ENCODE data around the gene ZNF462.

ZNF462 gene

DNA sequence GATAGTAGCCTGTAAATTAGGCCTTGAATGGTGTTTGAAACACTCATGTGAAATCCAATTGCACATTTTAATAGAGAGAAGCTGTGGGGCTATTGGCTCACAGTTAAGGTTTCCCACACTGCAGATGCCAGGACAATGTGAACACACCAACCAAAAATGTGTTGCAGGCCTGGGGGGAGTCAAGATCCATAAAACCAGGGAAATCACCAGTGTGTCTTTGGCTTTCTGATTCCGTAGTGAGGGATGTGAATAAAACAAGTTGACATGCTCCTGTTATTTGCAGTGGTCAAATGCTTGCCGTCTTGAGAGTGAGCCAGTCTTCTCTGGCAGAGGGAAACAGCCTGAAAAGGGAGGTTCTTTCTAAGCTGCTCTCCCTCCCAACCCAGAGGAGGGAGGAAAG is 79.0 kb downstream of the ZNF462 start:
- H3K27me3 ChIP-seq (ENCODE audit: low read depth, low read length), result no peaks in the 10 kb centered on the region
- H3K36me3 ChIP-seq (replicated peaks; ENCODE audit: low read depth, low read length), result no peaks in the 10 kb centered on the region
- no peaks in the 10 kb centered on the region for H3K9me3 ChIP-seq (ENCODE audit: insufficient read depth, low read length)

DNA sequence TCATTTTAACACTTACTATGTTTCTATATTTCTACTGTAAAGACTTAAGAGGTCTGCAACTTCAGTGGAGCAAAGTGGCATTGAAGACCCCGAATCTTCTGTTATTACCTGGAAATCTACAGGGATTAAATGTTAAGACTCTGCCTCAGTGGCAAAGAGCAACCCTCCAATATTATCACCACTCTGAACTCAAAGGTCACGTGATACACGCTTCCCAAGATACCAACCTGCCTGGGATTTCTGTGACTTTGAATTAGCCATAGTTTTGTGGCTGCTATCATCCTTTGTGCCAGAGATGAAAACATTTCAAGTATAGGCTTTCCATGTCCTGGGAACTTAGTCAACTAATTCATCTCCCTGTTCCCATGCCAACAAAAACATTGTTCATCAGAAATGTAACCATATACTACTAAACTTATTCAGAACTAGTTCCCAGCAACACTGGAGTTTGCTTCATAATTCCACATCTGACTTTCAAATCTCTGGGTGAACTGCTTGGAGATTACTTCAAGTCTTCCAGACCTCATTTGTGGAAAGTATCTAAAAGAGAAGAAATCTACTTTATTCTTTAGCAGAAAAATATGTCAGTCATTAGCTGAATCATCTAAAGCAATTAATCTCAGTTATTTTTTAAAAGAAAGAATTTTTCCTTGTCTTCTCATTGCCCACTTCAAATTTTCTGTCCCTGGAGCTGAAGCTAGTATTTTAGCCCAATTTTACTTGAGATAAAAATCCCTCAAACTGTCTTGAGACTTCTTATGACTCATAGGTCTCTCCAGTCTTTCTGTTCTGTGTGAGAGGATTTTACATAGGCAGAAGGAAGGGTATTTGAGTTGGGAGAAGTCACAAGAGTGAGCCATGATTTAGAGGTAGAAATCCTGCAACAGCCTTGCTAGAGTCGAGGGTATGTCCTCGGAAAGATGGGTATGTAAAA is 83.0 kb downstream of the ZNF462 start:
- H3K4me2 ChIP-seq (ENCODE audit: low read length), result no peak overlapping the region

More for the DNA sequence above, 79.0 kb downstream of the ZNF462 start:
- Histone ChIP-seq H3K9ac (ENCODE audit: low read length) (no peak overlapping the region), H3K4me3 (ENCODE audit: low read length) (no peak overlapping the region), H3K79me2 (ENCODE audit: low read length) (no peaks in the 10 kb centered on the region), H3K4me1 (ENCODE audit: low read length) (peaks cover 15% of the 10 kb centered on the region), H4K20me1 (ENCODE audit: insufficient read depth, low read length) (no peaks in the 10 kb centered on the region), H2AFZ (ENCODE audit: low read depth, low read length) (no peak overlapping the region), H3K4me2 (ENCODE audit: low read length) (no peak overlapping the region), H3K27ac (ENCODE audit: low read length) (no peak overlapping the region)
- TF ChIP-seq EZH2phosphoT487 (IDR thresholded peaks at IDR 0.05; ENCODE audit: low read depth), result no peak
- TF ChIP-seq, protein P1, sequence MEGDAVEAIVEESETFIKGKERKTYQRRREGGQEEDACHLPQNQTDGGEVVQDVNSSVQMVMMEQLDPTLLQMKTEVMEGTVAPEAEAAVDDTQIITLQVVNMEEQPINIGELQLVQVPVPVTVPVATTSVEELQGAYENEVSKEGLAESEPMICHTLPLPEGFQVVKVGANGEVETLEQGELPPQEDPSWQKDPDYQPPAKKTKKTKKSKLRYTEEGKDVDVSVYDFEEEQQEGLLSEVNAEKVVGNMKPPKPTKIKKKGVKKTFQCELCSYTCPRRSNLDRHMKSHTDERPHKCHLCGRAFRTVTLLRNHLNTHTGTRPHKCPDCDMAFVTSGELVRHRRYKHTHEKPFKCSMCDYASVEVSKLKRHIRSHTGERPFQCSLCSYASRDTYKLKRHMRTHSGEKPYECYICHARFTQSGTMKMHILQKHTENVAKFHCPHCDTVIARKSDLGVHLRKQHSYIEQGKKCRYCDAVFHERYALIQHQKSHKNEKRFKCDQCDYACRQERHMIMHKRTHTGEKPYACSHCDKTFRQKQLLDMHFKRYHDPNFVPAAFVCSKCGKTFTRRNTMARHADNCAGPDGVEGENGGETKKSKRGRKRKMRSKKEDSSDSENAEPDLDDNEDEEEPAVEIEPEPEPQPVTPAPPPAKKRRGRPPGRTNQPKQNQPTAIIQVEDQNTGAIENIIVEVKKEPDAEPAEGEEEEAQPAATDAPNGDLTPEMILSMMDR (IDR thresholded peaks at IDR 0.05; ENCODE audit: low read depth, low read length), result no peak

DNA sequence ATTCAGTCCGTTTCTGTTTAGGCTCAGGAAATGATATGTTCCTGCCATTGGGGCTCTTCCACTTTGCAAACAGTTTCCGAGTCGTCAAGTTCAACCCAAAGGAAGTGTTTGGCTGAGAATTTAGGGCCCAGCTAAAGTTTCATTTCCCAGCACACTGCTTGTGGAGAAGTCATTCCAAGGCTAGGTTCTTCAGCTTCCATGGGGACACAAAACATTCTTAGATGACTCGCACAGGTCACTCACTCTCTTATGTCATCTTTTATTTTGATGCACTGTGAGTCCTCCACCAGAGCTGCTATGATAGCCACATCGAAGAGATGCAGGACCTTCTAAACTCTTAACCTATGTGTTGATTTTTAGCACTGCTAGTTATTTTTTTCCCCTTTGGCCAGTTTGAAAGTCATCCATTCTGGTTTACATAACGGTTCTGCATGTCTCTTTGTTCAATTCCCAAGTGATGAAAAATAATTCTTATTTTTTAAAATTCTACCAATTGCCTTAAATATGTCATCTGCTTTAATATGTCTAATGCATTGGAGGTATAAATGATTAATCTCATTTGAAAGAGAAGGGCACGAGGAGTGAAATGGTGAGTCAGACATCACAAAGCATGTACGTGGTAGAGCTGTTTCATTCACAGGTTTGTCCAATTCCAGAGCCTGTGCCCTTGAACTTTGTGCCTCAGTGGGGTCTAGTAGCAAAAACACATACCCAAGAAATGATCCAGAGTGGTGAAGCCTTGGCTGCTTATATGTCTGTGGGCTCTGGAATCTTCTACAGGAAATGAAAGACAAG is 84.3 kb downstream of the ZNF462 start:
- no peak overlapping the region for H3K4me2 ChIP-seq (ENCODE audit: low read length)
- peaks cover 1% of the 10 kb centered on the region; the same call in 1 of the 2 replicates for H3K27me3 ChIP-seq (ENCODE audit: low read depth, low read length)
- no peak overlapping the region for H3K4me3 ChIP-seq (ENCODE audit: low read length)
- peaks cover 5% of the 10 kb centered on the region; the same call in 1 of the 2 replicates for H3K4me1 ChIP-seq (ENCODE audit: low read length)
- no peaks in the 10 kb centered on the region for H3K9me3 ChIP-seq (ENCODE audit: insufficient read depth, low read length)
- no peak for TF ChIP-seq EZH2phosphoT487 (IDR thresholded peaks at IDR 0.05; ENCODE audit: low read depth)
- TF ChIP-seq, protein P1 (IDR thresholded peaks at IDR 0.05; ENCODE audit: low read depth, low read length), result no peak
- H3K9ac ChIP-seq (ENCODE audit: low read length), result no peak overlapping the region
- H4K20me1 ChIP-seq (ENCODE audit: insufficient read depth, low read length), result no peaks in the 10 kb centered on the region
- H3K79me2 ChIP-seq (ENCODE audit: low read length), result no peaks in the 10 kb centered on the region
- H2AFZ ChIP-seq (ENCODE audit: low read depth, low read length), result no peak overlapping the region
- no peak overlapping the region for H3K27ac ChIP-seq (ENCODE audit: low read length)
- no peaks in the 10 kb centered on the region for H3K36me3 ChIP-seq (replicated peaks; ENCODE audit: low read depth, low read length)

More for the DNA sequence above, 83.0 kb downstream of the ZNF462 start:
- no peaks in the 10 kb centered on the region for H3K27me3 ChIP-seq (ENCODE audit: low read depth, low read length)
- H3K4me1 ChIP-seq (ENCODE audit: low read length), result peaks cover 5% of the 10 kb centered on the region; the same call in 1 of the 2 replicates
- H4K20me1 ChIP-seq (ENCODE audit: insufficient read depth, low read length), result no peaks in the 10 kb centered on the region
- no peak overlapping the region for H3K9ac ChIP-seq (ENCODE audit: low read length)
- TF ChIP-seq EZH2phosphoT487 (IDR thresholded peaks at IDR 0.05; ENCODE audit: low read depth), result no peak
- TF ChIP-seq, protein P1 (IDR thresholded peaks at IDR 0.05; ENCODE audit: low read depth, low read length), result no peak
- no peak overlapping the region for H2AFZ ChIP-seq (ENCODE audit: low read depth, low read length)
- H3K36me3 ChIP-seq (replicated peaks; ENCODE audit: low read depth, low read length), result no peaks in the 10 kb centered on the region
- H3K4me3 ChIP-seq (ENCODE audit: low read length), result no peak overlapping the region
- no peaks in the 10 kb centered on the region for H3K9me3 ChIP-seq (ENCODE audit: insufficient read depth, low read length)
- H3K27ac ChIP-seq (ENCODE audit: low read length), result no peak overlapping the region
- H3K79me2 ChIP-seq (ENCODE audit: low read length), result no peaks in the 10 kb centered on the region

DNA sequence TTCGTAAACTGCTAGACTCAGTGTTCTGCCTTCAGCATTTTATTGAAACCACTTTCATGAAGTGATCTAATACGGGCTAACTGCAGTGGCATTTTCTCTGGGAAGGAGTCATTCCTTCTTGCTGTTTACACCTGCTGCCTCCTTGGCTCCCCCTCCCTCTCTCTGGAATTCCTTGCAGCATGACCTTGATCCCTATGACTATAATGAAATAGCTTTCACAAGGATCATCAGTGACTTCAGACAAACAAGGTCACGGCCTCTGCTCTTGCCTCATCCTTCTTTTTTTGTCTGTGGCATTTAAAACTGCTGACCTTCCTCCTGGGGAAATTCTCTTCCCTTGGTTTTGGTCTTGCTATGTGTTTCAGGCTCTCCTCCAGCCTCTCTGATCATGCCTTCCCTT is 90.2 kb downstream of the ZNF462 start:
- Histone ChIP-seq H3K79me2 (ENCODE audit: low read length) (no peaks in the 10 kb centered on the region), H3K27me3 (ENCODE audit: low read depth, low read length) (peaks cover 19% of the 10 kb centered on the region; the same call in 1 of the 2 replicates), H3K4me2 (ENCODE audit: low read length) (no peak overlapping the region), H3K4me1 (ENCODE audit: low read length) (no peaks in the 10 kb centered on the region), H2AFZ (ENCODE audit: low read depth, low read length) (no peak overlapping the region), H3K36me3 (replicated peaks; ENCODE audit: low read depth, low read length) (no peaks in the 10 kb centered on the region), H3K9me3 (ENCODE audit: insufficient read depth, low read length) (no peaks in the 10 kb centered on the region), H3K9ac (ENCODE audit: low read length) (no peak overlapping the region), H4K20me1 (ENCODE audit: insufficient read depth, low read length) (no peaks in the 10 kb centered on the region), H3K27ac (ENCODE audit: low read length) (no peak overlapping the region), H3K4me3 (ENCODE audit: low read length) (no peak overlapping the region)
- no peak for TF ChIP-seq EZH2phosphoT487 (IDR thresholded peaks at IDR 0.05; ENCODE audit: low read depth)
- TF ChIP-seq, protein P1 (IDR thresholded peaks at IDR 0.05; ENCODE audit: low read depth, low read length), result no peak
